Mesendoderm (in vitro differentiated cells): Measurements from ENCODE around the gene RAP2A. TPM values are rescaled to one million over a fixed set of nuclear protein-coding genes. Genes with fewer than 3 reads are reported as not detected.
A peak's percentile ranks its signal among the peaks of the same experiment; 100 is the strongest.

Experiments
- DNase-seq: peaks from one replicate; pipeline ENCODE4 v3.0.0; 2013
- H2AK5ac ChIP-seq: 2 replicates; pipeline ENCODE4 v1.6.1; 2013; ENCODE audit warnings: low read length, inconsistent platforms
- H2BK120ac ChIP-seq: 2 replicates; pipeline ENCODE4 v1.6.1; 2013; ENCODE audit warnings: low read depth, mild to moderate bottlenecking, low read length, moderate library complexity, mixed read lengths
- H2BK15ac ChIP-seq: replicated peaks from 2 replicates; pipeline ENCODE4 v1.6.1; 2013; ENCODE audit warnings: low read depth, mild to moderate bottlenecking, moderate library complexity
- H2BK5ac ChIP-seq: 2 replicates; pipeline ENCODE4 v1.6.1; 2013; ENCODE audit warnings: low read length, inconsistent platforms
- H3K18ac ChIP-seq: 2 replicates; pipeline ENCODE4 v1.6.1; 2013; ENCODE audit warnings: mild to moderate bottlenecking, low read length, mixed read lengths
- H3K23ac ChIP-seq: one replicate; pipeline ENCODE4 v1.6.1; 2013; ENCODE audit warnings: low read length
- H3K27ac ChIP-seq: 2 replicates; pipeline ENCODE4 v1.5.1; 2013; ENCODE audit warnings: low read depth, mild to moderate bottlenecking, inconsistent platforms, low read length, moderate library complexity
- H3K27me3 ChIP-seq: 2 replicates; pipeline ENCODE4 v1.6.1; 2013; ENCODE audit warnings: low read length, control low read depth, mild to moderate bottlenecking, inconsistent platforms; ENCODE audit not compliant: insufficient read depth, poor library complexity
- H3K36me3 ChIP-seq: 2 replicates; pipeline ENCODE4 v1.6.1; 2013; ENCODE audit warnings: low read length, inconsistent platforms; ENCODE audit not compliant: control insufficient read depth, insufficient read depth
- H3K4ac ChIP-seq: one replicate; pipeline ENCODE4 v1.6.1; 2013; ENCODE audit warnings: low read depth, mild to moderate bottlenecking, low read length, moderate library complexity
- H3K4me1 ChIP-seq: 2 replicates; pipeline ENCODE4 v1.6.1; 2013; ENCODE audit warnings: low read depth, low read length, inconsistent platforms; ENCODE audit not compliant: control insufficient read depth
- H3K4me2 ChIP-seq: 2 replicates; pipeline ENCODE4 v1.6.1; 2013; ENCODE audit warnings: low read length
- H3K4me3 ChIP-seq: 2 replicates; pipeline ENCODE4 v1.5.1; 2013; ENCODE audit warnings: mild to moderate bottlenecking, low read length
- H3K56ac ChIP-seq: one replicate; pipeline ENCODE4 v1.6.1; 2013; ENCODE audit warnings: low read length
- H3K79me1 ChIP-seq: 2 replicates; pipeline ENCODE4 v1.6.1; 2013; ENCODE audit warnings: low read length, inconsistent platforms
- H3K79me2 ChIP-seq: 2 replicates; pipeline ENCODE4 v1.6.1; 2013; ENCODE audit warnings: mild to moderate bottlenecking, low read length; ENCODE audit not compliant: control insufficient read depth, insufficient read depth
- H3K9ac ChIP-seq: 2 replicates; pipeline ENCODE4 v1.6.1; 2013; ENCODE audit warnings: low read length, inconsistent platforms
- H4K5ac ChIP-seq: one replicate; pipeline ENCODE4 v1.6.1; 2013; ENCODE audit warnings: low read length
- H4K8ac ChIP-seq: one replicate; pipeline ENCODE4 v1.6.1; 2013; ENCODE audit warnings: low read depth, mild to moderate bottlenecking, control low read depth, low read length, moderate library complexity
- WGBS: extraction: QIAGEN DNeasy Blood & Tissue Kit; methylation state at CpG from one replicate; pipeline ENCODE4 v1.1.7; 2013; ENCODE audit warnings: low lambda C conversion rate, missing lambda C conversion rate; ENCODE audit not compliant: insufficient coverage; ENCODE audit errors: extremely low coverage; 5-methylcytosine and 5-hydroxymethylcytosine counted together
- small RNA-seq: library from polyadenylated mRNA; stranded (forward); fragments of <200 nt; extraction: miRNeasy Mini kit (QIAGEN cat#:217004); gene quantifications from one replicate; pipeline ENCODE3, GENCODE V24; 2013; ENCODE audit not compliant: insufficient read depth

Gene RAP2A

GRCh38 chr13:97512732-97513131 lies 78.8 kb downstream of the RAP2A start:
- Histone ChIP-seq H3K79me2 (no peaks in the 10 kb centered on the region), H3K27me3 (no peaks in the 10 kb centered on the region), H3K4me3 (no peak overlapping the region), H3K18ac (no peak overlapping the region), H3K4ac (no peak overlapping the region), H3K56ac (no peak overlapping the region), H3K4me2 (no peak overlapping the region), H2BK15ac (no peak overlapping the region), H2BK5ac (no peak overlapping the region), H4K8ac (no peak overlapping the region), H4K5ac (no peak overlapping the region), H3K23ac (no peak overlapping the region), H3K27ac (no peak overlapping the region), H2AK5ac (no peak overlapping the region), H2BK120ac (no peak overlapping the region), H3K79me1 (no peaks in the 10 kb centered on the region), H3K4me1 (no peaks in the 10 kb centered on the region), H3K36me3 (no peaks in the 10 kb centered on the region), H3K9ac (no peak overlapping the region)
- DNase-seq = peak; percentile 21
- WGBS = no CpG with 5 or more reads among the region's 3 CpGs

GRCh38 chr13:97515643-97516042 lies 81.7 kb downstream of the RAP2A start:
- WGBS = no CpG with 5 or more reads among the region's 1 CpG
- Histone ChIP-seq H3K4me1 (no peaks in the 10 kb centered on the region), H4K5ac (no peak overlapping the region), H2BK15ac (no peak overlapping the region), H3K4ac (no peak overlapping the region), H4K8ac (no peak overlapping the region), H2AK5ac (no peak overlapping the region), H3K36me3 (no peaks in the 10 kb centered on the region), H3K23ac (no peak overlapping the region), H3K27me3 (no peaks in the 10 kb centered on the region), H3K79me2 (no peaks in the 10 kb centered on the region), H3K18ac (no peak overlapping the region), H3K27ac (no peak overlapping the region), H3K56ac (no peak overlapping the region), H2BK5ac (no peak overlapping the region), H3K4me3 (no peak overlapping the region), H3K79me1 (no peaks in the 10 kb centered on the region), H2BK120ac (no peak overlapping the region), H3K9ac (no peak overlapping the region), H3K4me2 (no peak overlapping the region)
- no peak for DNase-seq

GRCh38 chr13:97517967-97518366 lies 84.0 kb downstream of the RAP2A start:
- Histone ChIP-seq H3K79me1 (no peaks in the 10 kb centered on the region), H3K27ac (no peak overlapping the region), H2BK15ac (no peak overlapping the region)

More at GRCh38 chr13:97517967-97518366, 84.0 kb downstream of the RAP2A start:
- Histone ChIP-seq H3K9ac (no peak overlapping the region), H2BK5ac (no peak overlapping the region), H3K4me1 (no peaks in the 10 kb centered on the region), H2BK120ac (no peak overlapping the region), H4K5ac (no peak overlapping the region), H3K4me2 (no peak overlapping the region), H3K56ac (no peak overlapping the region), H3K4ac (no peak overlapping the region), H3K23ac (no peak overlapping the region), H4K8ac (no peak overlapping the region), H3K4me3 (no peak overlapping the region), H3K79me2 (no peaks in the 10 kb centered on the region), H2AK5ac (no peak overlapping the region), H3K27me3 (no peaks in the 10 kb centered on the region), H3K36me3 (no peaks in the 10 kb centered on the region), H3K18ac (no peak overlapping the region)
- DNase-seq = no peak
- no CpG with 5 or more reads among the region's 1 CpG for WGBS

Small RNAs within 50 kb of the gene (small RNA-seq; reads per million reads assigned to genes)
- not detected for gene AL442067.1
